HepG2 (cell line): ENCODE data around the gene MUC22. TPM values are rescaled to one million over a fixed set of nuclear protein-coding genes. Genes with fewer than 3 reads are reported as not detected.
A peak's percentile ranks its signal among the peaks of the same experiment; 100 is the strongest.
"Not testable (repeated sequence)": the region's sequence is repeated elsewhere in the genome, so short reads cannot be mapped to it uniquely, and the experiment has no call there.

Experiments used
- ATAC-seq: fragments of 200-7000 bp; cut with Tn5 transposase; 3 replicates; pipeline ENCODE4 v1.9.1; 2020; ENCODE audit warnings: mild to moderate bottlenecking, moderate library complexity
- BruUV-seq: library from RNA; stranded (reverse); fragments of 400-500 nt; replicated peaks from 2 replicates; lab custom pipeline; 2021; lab: Mats Ljungman, UMichigan
- CTCF ChIA-PET: fragments of 300-600 bp; formaldehyde crosslinking; extraction: SDS; loops from one replicate; lab custom pipeline; 2021; ENCODE audit warnings: low total read pairs, inconsistent platforms, low intra/inter-chr PET ratio; lab: Yijun Ruan, JAX
- POLR2A ChIA-PET: fragments of 350-600 bp; sonication (Branson Sonifier 250); formaldehyde crosslinking; loops from one replicate; lab custom pipeline; 2020; ENCODE audit warnings: antibody characterized with exemption, inconsistent platforms; lab: Yijun Ruan, JAX
- DNase-seq: peaks from one replicate; pipeline ENCODE4 v3.0.0-alpha.2; 2015; ENCODE audit warnings: low spot score
- FAIRE-seq: peaks from 3 replicates; lab custom pipeline; 2011; peaks lifted over from hg19 to GRCh38; lab: Jason Lieb, UNC
- H2AFZ ChIP-seq: one replicate; pipeline ENCODE4 v1.6.1; 2011; ENCODE audit warnings: low read length, inconsistent platforms
- H3K27ac ChIP-seq: fragments of 300-600 bp; 3 replicates; pipeline ENCODE4 v1.8.0; 2011; ENCODE audit warnings: mixed run types, mild to moderate bottlenecking, mixed read lengths, low read length, inconsistent platforms; ENCODE audit not compliant: insufficient read depth; ENCODE audit errors: extremely low read length
- H3K27me3 ChIP-seq, 2 experiments: fragments of 200-600 bp in 1 of 2; 2 replicates in 1 of 2; 3 replicates in 1 of 2; pipeline versions ENCODE4 v1.6.0 to v1.8.0; 2011; ENCODE audit warnings: low read length in 2 of 2, mild to moderate bottlenecking in 2 of 2, moderate library complexity in 2 of 2, inconsistent platforms in 1 of 2; ENCODE audit not compliant: insufficient read depth in 2 of 2, control insufficient read depth in 1 of 2
- H3K36me3 ChIP-seq, 2 experiments: fragments of 200-600 bp in 1 of 2; replicated peaks in 1 of 2; 2 replicates in 1 of 2; 3 replicates in 1 of 2; pipeline versions ENCODE4 v1.5.1 to v1.8.0; 2011; ENCODE audit warnings: low read length in 2 of 2, inconsistent platforms in 1 of 2; ENCODE audit not compliant: insufficient read depth in 2 of 2, control insufficient read depth in 1 of 2
- H3K4me1 ChIP-seq: 2 replicates; pipeline ENCODE4 v1.5.1; 2012; ENCODE audit warnings: low read length, inconsistent platforms; ENCODE audit not compliant: insufficient read depth
- H3K4me2 ChIP-seq: 2 replicates; pipeline ENCODE4 v1.6.0; 2011; ENCODE audit warnings: low read depth, low read length, inconsistent platforms
- H3K4me3 ChIP-seq, 3 experiments: fragments of 200-600 bp in 1 of 3; sonication (generic), shearing (Covaris generic) in 1 of 3; replicated peaks in 1 of 3; 2 replicates each; pipeline ENCODE4 v1.5.1; 2011 to 2016; ENCODE audit warnings: low read length in 3 of 3, inconsistent platforms in 2 of 3, low read depth in 2 of 3, mild to moderate bottlenecking in 2 of 3, control low read depth in 1 of 3, mixed read lengths in 1 of 3; ENCODE audit not compliant: insufficient read depth in 1 of 3
- H3K79me2 ChIP-seq: one replicate; pipeline ENCODE4 v1.6.1; 2011; ENCODE audit warnings: low read length, inconsistent platforms; ENCODE audit not compliant: insufficient read depth
- H3K9ac ChIP-seq: 2 replicates; pipeline ENCODE4 v1.6.0; 2011; ENCODE audit warnings: mild to moderate bottlenecking, low read depth, low read length, inconsistent platforms; ENCODE audit not compliant: insufficient read depth
- H3K9me3 ChIP-seq: 2 replicates; pipeline ENCODE4 v1.5.1; 2012; ENCODE audit warnings: mild to moderate bottlenecking, low read length
- H4K20me1 ChIP-seq: 2 replicates; pipeline ENCODE4 v1.6.0; 2011; ENCODE audit warnings: inconsistent platforms, mild to moderate bottlenecking, low read length, moderate library complexity; ENCODE audit not compliant: insufficient read depth
- ATRX ChIP-seq: sonication (generic); formaldehyde crosslinking; IDR thresholded peaks from 2 replicates; pipeline ENCODE4 v1.4.0; 2020; ENCODE audit warnings: missing genetic modification reagents, borderline replicate concordance
- FOSL1 ChIP-seq: sonication (generic); formaldehyde crosslinking; IDR thresholded peaks from 2 replicates; pipeline ENCODE4 v1.9.0; 2021; ENCODE audit warnings: missing genetic modification reagents, borderline replicate concordance
- MLX ChIP-seq: IDR thresholded peaks from 2 replicates; pipeline ENCODE4 v1.6.1; 2016
- NFYC ChIP-seq: IDR thresholded peaks from 2 replicates; pipeline ENCODE4 v1.6.1; 2016; ENCODE audit warnings: missing genetic modification reagents, missing compliant biosample characterization
- PRPF4 ChIP-seq: fragments of 200-400 bp; formaldehyde crosslinking; IDR thresholded peaks from 2 replicates; pipeline ENCODE4 v1.6.1; 2016; ENCODE audit warnings: low read length, low read depth; ENCODE audit not compliant: poor library complexity, severe bottlenecking
- ZZZ3 ChIP-seq: sonication (generic); formaldehyde crosslinking; IDR thresholded peaks from 2 replicates; pipeline ENCODE4 v1.4.0; 2020; ENCODE audit warnings: missing genetic modification reagents, mild to moderate bottlenecking, borderline replicate concordance
- WGBS: methylation state at CpG from one replicate; pipeline ENCODE4 v1.1.6; 2017; ENCODE audit warnings: low lambda C conversion rate; 5-methylcytosine and 5-hydroxymethylcytosine counted together
- in situ Hi-C: cut with HindIII; loops from 2 replicates; pipeline ENCODE4 v1.10.0; 2017; ENCODE audit warnings: low pct_unique_long_range_greater_than_20kb; ENCODE audit not compliant: extremely low pct_ligation_motif_present
- intact Hi-C: fragments of 100-400 bp; cut with micrococcal nuclease; formaldehyde crosslinking; loops from one replicate; pipeline ENCODE4 v1.10.0; 2022; ENCODE audit not compliant: unreplicated experiment
- polyA plus RNA-seq, 8 experiments: library from polyadenylated mRNA; depleted of rRNA in 3 of 8; stranded (reverse) in 7 of 8; unstranded in 1 of 8; fragments of >200 nt; fragmentation: Illumina TruSeq in 4 of 8; extraction: Trizol in 4 of 8; gene quantifications; 2 replicates each; pipeline versions ENCODE4 v1.2.1 to v1.2.3, GENCODE V29; 2011 to 2016; ENCODE audit warnings: low read depth in 4 of 8, missing spikeins in 1 of 8, mixed read lengths in 1 of 8; ENCODE audit not compliant: insufficient read depth in 1 of 8
- total RNA-seq, 5 experiments: library from RNA; depleted of rRNA; stranded (reverse); fragments of >200 nt; fragmentation: Illumina TruSeq; extraction: Trizol; gene quantifications; 2 replicates each; pipeline ENCODE4 v1.2.3, GENCODE V29; 2016; ENCODE audit warnings: low read depth in 1 of 5
- TF ChIP-seq, protein P1 (sequence below): sonication (generic); formaldehyde crosslinking; IDR thresholded peaks from 2 replicates; pipeline ENCODE4 v1.4.0; 2020; ENCODE audit warnings: mild to moderate bottlenecking, missing genetic modification reagents

Gene MUC22
- total and polyA plus RNA-seq, 2 of the 13 experiments (the other 11 are each of a cell fraction or from before 2014, with no cell fraction given) = not detected

- H3K36me3 ChIP-seq, H3K9me3 ChIP-seq, H3K4me2 ChIP-seq, H3K79me2 ChIP-seq, H3K27ac ChIP-seq, intact Hi-C loops, H3K9ac ChIP-seq, H4K20me1 ChIP-seq, CTCF ChIA-PET, ATAC-seq, DNase-seq, BruUV-seq, H3K27me3 ChIP-seq, H2AFZ ChIP-seq, FAIRE-seq, in situ Hi-C loops, H3K4me1 ChIP-seq, H3K4me3 ChIP-seq, POLR2A ChIA-PET: not testable (repeated sequence)
- 61% methylated on average over 11 of the region's 39 CpGs for whole genome bisulfite sequencing
These were observed 10.0 kb upstream of the MUC22 start for GRCh38 chr6:31000067-31000860.

DNA sequence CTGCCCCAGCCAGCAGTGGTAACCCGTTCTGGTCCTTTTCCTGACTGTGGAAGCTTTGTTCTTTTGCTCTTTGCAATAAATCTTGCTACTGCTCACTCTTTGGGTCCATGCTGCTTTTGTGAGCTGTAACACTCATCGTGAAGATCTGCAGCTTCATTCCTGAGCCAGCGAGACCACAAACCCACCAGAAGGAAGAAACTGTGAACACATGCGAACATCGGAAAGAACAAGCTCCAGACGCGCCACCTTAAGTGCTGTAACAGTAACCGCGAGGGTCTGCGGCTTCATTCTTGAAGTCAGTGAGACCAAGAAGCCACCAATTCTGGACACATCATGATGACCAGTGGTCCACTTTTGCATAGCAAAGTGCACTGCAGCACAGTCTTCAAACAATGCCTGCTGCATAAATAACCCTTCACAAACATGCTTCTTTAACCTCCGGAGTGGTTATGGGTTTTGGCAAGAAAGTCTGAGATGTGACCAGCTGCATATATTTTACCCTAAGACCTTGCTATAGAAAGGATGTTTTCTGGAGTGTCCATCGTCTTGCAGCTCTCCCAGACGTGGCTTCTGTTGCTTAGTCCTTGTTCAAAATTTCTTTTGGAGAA is 8.9 kb upstream of the MUC22 start:
- Histone ChIP-seq H2AFZ (no peak overlapping the region), H3K9me3 (no peaks in the 10 kb centered on the region), H3K4me3 (no peak overlapping the region), H3K79me2 (no peaks in the 10 kb centered on the region), H4K20me1 (no peaks in the 10 kb centered on the region), H3K27me3 (no peaks in the 10 kb centered on the region), H3K27ac (no peak overlapping the region), H3K9ac (no peak overlapping the region), H3K36me3 (no peaks in the 10 kb centered on the region), H3K4me1 (no peaks in the 10 kb centered on the region), H3K4me2 (no peak overlapping the region)
- WGBS = 61% methylated on average over 13 of the region's 13 CpGs
- intact Hi-C loops = no loop called here
- BruUV-seq = no TSS peak
- ChIA-PET POLR2A (no interaction called here), CTCF (no interaction called here)
- no peak; the same call in 2 of the 3 replicates for ATAC-seq
- DNase-seq = no peak
- no peak for FAIRE-seq
- in situ Hi-C loops = no loop called here
- TF ChIP-seq ZZZ3 (no peak), FOSL1 (CRISPR knock-in tag) (no peak), MLX (CRISPR knock-in tag) (no peak), PRPF4 (no peak), ATRX (CRISPR knock-in tag) (no peak), NFYC (CRISPR knock-in tag) (0 out of 2 replicates have a peak, but pooled peaks have one; percentile 0)
- TF ChIP-seq, protein P1, sequence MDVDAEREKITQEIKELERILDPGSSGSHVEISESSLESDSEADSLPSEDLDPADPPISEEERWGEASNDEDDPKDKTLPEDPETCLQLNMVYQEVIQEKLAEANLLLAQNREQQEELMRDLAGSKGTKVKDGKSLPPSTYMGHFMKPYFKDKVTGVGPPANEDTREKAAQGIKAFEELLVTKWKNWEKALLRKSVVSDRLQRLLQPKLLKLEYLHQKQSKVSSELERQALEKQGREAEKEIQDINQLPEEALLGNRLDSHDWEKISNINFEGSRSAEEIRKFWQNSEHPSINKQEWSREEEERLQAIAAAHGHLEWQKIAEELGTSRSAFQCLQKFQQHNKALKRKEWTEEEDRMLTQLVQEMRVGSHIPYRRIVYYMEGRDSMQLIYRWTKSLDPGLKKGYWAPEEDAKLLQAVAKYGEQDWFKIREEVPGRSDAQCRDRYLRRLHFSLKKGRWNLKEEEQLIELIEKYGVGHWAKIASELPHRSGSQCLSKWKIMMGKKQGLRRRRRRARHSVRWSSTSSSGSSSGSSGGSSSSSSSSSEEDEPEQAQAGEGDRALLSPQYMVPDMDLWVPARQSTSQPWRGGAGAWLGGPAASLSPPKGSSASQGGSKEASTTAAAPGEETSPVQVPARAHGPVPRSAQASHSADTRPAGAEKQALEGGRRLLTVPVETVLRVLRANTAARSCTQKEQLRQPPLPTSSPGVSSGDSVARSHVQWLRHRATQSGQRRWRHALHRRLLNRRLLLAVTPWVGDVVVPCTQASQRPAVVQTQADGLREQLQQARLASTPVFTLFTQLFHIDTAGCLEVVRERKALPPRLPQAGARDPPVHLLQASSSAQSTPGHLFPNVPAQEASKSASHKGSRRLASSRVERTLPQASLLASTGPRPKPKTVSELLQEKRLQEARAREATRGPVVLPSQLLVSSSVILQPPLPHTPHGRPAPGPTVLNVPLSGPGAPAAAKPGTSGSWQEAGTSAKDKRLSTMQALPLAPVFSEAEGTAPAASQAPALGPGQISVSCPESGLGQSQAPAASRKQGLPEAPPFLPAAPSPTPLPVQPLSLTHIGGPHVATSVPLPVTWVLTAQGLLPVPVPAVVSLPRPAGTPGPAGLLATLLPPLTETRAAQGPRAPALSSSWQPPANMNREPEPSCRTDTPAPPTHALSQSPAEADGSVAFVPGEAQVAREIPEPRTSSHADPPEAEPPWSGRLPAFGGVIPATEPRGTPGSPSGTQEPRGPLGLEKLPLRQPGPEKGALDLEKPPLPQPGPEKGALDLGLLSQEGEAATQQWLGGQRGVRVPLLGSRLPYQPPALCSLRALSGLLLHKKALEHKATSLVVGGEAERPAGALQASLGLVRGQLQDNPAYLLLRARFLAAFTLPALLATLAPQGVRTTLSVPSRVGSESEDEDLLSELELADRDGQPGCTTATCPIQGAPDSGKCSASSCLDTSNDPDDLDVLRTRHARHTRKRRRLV (CRISPR knock-in tag) = no peak
